Measurements from ENCODE around the gene KLRG1.

Gene KLRG1

DNA sequence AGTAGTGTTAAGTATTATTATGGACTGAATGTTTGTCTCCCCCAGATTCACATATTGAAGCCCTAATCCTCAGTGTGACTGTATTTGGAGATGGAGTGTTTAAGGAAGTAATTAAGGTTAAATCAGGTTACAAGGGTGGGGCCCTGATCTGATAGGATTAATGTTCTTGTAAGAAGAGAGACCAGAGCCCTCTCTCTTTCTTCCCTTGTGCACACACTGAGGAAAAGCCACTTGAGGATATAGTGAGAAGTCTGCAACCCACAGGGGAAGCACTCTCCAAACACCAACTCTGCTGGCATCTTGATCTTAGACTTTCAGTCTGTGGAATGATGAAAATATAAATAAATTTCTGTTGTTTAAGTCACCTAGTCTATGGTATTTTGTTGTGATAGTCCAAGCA, 2.2 kb upstream of the KLRG1 start:
- DNase-seq, result no peak

DNA sequence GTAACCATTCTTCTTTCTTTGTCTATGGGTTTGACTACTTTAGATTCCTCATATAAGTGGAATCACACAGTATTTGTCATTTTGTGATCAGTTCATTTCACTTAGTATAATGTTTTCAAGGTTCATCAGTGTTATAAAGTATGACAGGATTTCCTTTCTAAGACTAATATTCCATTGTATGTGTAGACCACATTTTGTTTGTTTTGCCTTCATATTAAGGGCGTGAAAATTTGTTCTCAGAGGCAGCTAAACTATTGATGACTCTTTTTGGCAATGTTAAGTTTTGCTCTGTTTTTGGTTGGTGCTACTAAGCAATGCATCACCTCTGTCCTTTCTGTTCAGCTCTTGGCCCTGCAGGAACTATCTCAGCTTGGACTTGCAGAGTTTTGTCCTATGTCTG, 1.7 kb upstream of the KLRG1 start:
- no peak for DNase-seq

DNA sequence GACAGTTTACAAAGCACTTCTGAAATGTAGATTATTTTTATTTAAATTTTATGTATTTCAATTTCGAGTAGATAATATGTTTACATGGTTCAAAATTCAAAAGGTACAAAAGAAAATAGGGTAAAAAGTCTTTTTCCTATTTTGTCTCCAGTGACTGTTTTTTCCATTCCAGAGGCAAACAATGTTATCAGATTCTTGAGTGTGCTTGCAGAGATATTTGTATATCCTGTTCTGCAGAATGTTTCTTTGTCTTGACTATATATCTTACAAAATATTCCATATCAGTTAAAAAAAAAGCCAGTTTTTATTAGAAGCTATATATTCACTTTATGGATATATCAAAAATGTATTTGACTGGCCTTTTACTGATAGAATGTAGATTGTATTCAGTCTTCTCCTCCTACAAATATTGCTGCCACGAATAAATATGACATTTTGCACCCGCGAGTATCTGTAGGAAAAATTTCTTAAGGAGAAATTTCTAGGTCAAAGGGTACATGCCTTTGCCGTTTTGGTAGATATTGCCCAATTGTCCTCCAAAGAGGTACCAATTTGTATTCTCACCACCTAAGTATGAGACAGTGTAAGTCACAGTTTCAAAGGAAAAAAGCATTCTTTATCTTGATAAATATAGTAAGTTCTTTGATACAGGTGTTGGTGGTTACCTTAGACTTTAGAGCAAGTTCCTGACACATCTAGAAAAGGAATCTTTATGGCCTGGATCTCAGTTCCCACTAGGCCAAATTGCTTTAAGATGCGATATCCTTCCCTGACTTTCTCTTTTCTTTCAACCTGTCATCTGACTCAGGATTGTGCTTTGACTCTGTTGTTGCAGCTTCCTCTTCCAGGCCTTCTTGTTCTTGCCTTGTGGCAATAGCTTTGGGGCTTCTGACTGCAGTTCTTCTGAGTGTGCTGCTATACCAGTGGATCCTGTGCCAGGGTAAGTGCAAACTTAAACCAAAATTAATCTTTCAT, 2.3 kb downstream of the KLRG1 start:
- DNase-seq, result no peak

DNA sequence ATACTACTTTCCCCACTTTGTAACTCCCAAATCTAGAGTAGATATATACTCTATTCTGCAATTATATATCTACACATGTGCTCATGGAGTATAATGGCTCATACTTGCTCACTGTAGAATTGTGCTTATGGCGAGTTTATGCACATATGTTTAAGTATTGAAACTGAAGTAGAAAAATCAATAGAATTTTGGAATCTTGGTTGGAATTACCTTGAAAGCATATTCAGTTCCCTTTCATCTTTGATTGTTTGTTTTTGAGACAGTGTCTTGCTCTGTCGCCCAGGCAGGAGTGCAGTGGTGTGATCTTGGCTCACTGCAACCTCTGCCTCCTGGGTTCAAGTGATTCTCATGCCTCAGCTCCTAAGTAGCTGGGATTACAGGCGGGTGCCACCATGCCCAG, 4.5 kb downstream of the KLRG1 start:
- DNase-seq, result no peak

GRCh38 chr12:8995021-8995775, 5.9 kb downstream of the KLRG1 start:
- DNase-seq, result no peak

DNA sequence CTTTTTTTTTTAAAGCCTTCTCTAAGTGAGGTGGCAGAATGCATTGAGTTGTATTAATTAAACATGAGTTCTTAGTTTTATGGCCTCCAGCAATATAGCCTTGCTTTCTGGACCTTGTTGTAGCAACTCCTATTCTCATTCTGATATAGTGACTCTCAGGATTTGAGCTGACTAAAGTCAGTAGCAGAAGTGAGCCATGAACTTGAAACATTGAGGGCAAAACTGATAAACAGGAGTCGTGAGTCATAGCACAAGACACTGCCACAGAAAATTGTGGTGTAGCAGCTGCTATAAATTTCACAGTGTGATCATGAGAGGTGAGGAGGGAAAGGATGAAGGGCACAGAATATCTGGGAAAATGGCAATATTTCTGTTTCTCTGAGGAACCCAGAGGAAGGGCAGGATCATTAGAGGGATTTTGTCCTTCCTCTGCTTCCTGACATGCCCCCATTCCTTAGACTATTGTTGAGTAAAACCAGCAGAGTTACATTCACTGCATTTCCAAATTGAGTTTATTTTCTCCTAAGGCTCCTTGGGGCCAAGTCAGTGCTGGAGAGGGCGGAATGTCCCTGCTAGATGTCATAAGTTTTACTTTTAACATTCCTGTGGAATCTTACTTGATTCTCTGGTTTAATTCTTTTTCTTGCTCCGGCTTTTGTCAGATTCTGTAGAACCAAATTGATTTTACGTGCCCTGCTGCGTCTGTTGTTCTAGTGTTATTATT, 7.5 kb downstream of the KLRG1 start:
- DNase-seq, result no peak

- DNase-seq, result no peak
Observed at GRCh38 chr12:9001233-9001632, 11.9 kb downstream of the KLRG1 start.

GRCh38 chr12:9002335-9002734, 13.0 kb downstream of the KLRG1 start:
- DNase-seq, result no peak

GRCh38 chr12:9022592-9022991, 33.2 kb downstream of the KLRG1 start:
- DNase-seq, result no peak

- DNase-seq, result no peak
Observed at GRCh38 chr12:9024512-9024911, 35.2 kb downstream of the KLRG1 start.

GRCh38 chr12:9027161-9028059, 38.1 kb downstream of the KLRG1 start:
- no peak for DNase-seq

- no peak for DNase-seq
Observed at GRCh38 chr12:9030776-9031175, 41.4 kb downstream of the KLRG1 start.

GRCh38 chr12:9032202-9032964, 43.0 kb downstream of the KLRG1 start:
- no peak for DNase-seq

GRCh38 chr12:9033265-9033887, 44.0 kb downstream of the KLRG1 start:
- DNase-seq, result no peak

DNA sequence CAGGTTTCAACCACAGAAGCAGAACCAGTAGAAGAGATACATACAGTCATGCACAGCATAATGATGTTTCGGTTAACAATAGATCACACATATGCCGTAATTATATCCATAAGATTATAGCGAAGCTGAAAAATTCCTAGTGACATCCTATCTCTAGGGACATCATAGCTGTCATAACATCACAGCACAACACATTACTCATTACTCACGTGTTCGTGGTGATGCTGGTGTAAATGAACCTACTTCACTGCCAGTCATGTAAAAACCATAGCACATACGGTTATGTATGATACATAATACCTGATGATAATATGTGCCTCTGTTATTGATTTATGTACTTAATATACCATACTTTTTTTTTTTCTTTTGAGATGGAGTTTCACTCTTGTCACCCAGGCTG, 44.7 kb downstream of the KLRG1 start:
- no peak for DNase-seq

GRCh38 chr12:9036227-9036626, 46.9 kb downstream of the KLRG1 start:
- no peak for DNase-seq

DNA sequence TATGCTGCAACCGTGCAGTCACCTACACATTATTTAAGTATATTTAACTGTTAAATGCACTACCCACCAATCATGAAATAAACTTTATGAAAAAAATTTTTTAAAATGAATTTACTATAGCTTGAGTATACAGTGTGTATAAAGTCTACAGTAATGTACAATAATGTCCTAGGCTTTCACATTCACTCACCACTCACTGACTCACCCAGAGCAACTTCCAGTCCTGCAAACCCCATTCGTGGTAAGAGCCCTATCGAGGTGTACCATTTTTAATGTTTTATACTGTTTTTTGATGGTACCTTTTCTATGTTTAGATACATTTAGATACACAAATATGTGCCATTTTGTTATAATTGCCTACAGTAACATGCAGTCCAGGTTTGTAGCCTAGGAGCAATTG, 48.1 kb downstream of the KLRG1 start:
- no peak for DNase-seq

DNA sequence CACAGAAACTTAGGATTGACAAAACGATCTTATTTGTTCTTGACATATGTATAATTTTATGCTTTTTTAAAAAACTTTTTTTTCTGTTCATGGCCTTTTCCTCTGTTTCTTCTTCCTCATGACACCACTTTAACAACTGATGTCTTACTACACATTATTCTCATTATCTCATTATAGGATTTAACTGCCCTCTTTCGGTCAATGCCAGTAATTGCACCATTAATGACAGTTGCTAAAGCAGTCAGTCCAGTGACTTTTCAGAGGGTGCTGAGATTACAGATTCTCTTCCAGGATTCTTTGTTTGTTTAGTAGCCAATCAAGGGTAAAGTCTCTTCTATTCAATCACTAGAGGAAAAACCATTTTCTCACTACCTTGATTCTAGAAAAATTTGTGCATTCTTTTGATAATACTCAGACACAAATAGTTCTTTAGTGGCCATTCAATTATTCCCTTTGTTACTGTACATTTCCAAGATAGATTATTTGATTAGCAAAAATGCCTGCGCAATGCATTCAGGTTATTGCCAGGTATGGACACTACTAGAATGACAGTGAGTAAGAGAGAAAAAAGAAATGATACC, 50.1 kb downstream of the KLRG1 start:
- DNase-seq, result no peak

- no peak for DNase-seq
Observed at GRCh38 chr12:9040484-9041186, 51.3 kb downstream of the KLRG1 start.

GRCh38 chr12:9041321-9041720, 52.0 kb downstream of the KLRG1 start:
- DNase-seq, result no peak

Data from islet precursor cell (in vitro differentiated cells).